Measurements from ENCODE around the gene TMEM145.
"Not testable (repeated sequence)": the region's sequence is repeated elsewhere in the genome, so short reads cannot be mapped to it uniquely, and the experiment has no call there.

The TMEM145 gene

GRCh38 chr19:42332059-42332458 is 18.9 kb downstream of the TMEM145 start:
- no peak for TF ChIP-seq CTCF (IDR thresholded peaks at IDR 0.05; ENCODE audit: borderline replicate concordance, control extremely low read depth, extremely low read depth, insufficient read depth, missing control alignments)
- in situ Hi-C loops (cut with MboI; ENCODE audit: low sequenced_read_pairs, unreplicated experiment): no loop called here
- no peak for DNase-seq (ENCODE audit: low spot score)

- in situ Hi-C loops (cut with MboI; ENCODE audit: low sequenced_read_pairs, unreplicated experiment): no loop called here
Measured at GRCh38 chr19:42333018-42333417, 19.9 kb downstream of the TMEM145 start.

DNA sequence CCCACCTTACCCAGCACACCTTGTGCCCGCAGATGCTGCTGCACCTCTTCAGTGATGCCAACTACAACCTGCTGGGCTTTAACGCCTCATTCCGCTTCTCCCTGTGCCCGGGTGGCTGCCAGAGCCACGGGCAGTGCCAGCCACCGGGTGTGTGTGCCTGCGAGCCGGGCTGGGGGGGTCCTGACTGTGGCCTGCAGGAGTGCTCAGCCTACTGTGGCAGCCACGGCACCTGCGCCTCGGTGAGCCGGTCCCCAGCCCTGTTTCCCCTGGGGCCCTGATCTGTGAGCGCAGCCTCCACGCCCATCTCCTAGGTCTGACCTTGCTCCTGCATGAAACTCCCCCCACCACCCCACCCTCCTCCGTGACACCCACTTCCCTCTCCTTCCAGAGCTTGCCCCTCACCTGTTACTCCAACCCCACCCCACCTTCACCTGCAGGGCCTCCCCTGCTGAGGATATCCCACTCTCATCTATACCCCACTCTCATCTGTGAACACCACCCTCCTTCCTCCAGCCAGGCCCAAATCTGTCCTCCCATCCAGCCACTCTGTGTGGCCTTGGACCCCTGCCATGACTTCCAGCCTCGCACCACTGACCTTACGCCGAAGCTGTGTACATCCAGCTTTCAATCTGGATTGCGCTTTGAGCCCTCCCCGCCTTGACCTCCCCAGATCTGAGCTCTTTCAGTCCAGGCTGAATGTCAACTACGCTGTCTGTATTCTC is 21.0 kb downstream of the TMEM145 start:
- DNase-seq (ENCODE audit: low spot score): no peak
- TF ChIP-seq CTCF (IDR thresholded peaks at IDR 0.05; ENCODE audit: borderline replicate concordance, control extremely low read depth, extremely low read depth, insufficient read depth, missing control alignments): no peak
- in situ Hi-C loops (cut with MboI; ENCODE audit: low sequenced_read_pairs, unreplicated experiment): no loop called here

More at GRCh38 chr19:42333018-42333417, 19.9 kb downstream of the TMEM145 start:
- no peak for TF ChIP-seq CTCF (IDR thresholded peaks at IDR 0.05; ENCODE audit: borderline replicate concordance, control extremely low read depth, extremely low read depth, insufficient read depth, missing control alignments)
- DNase-seq (ENCODE audit: low spot score): no peak

GRCh38 chr19:42334697-42335373 is 21.7 kb downstream of the TMEM145 start:
- in situ Hi-C loops (cut with MboI; ENCODE audit: low sequenced_read_pairs, unreplicated experiment): no loop called here
- no peak for DNase-seq (ENCODE audit: low spot score)
- no peak for TF ChIP-seq CTCF (IDR thresholded peaks at IDR 0.05; ENCODE audit: borderline replicate concordance, control extremely low read depth, extremely low read depth, insufficient read depth, missing control alignments)

DNA sequence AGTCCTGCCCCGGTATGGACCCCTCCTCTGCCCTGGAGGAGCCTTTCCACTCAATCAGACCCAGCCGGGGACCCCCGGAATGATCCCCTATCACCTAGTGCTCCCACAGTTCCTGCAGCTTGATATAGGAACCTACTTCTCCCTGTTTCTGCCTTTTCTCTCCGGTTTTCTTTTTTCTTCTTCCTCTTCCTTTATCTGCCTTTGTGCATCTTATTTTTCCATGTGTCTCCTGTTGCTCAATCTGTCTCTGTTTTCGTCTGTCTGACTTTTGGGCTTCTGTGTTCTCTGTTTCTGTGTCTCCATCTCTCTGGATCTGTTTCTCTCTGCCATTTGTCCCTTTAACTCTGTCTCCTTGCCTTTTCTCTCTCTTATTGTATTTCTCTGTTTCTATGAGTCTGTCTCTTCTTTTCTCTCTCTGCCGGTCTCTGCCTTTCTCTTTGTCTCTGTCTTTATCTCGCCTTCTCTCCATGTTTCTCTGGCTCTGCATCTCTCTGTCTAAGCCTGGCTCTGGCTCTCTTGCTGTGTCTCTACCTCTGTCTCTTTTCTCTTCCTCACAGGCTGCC is 22.3 kb downstream of the TMEM145 start:
- in situ Hi-C loops (cut with MboI; ENCODE audit: low sequenced_read_pairs, unreplicated experiment): no loop called here
- TF ChIP-seq CTCF (IDR thresholded peaks at IDR 0.05; ENCODE audit: borderline replicate concordance, control extremely low read depth, extremely low read depth, insufficient read depth, missing control alignments): no peak
- DNase-seq (ENCODE audit: low spot score): no peak

DNA sequence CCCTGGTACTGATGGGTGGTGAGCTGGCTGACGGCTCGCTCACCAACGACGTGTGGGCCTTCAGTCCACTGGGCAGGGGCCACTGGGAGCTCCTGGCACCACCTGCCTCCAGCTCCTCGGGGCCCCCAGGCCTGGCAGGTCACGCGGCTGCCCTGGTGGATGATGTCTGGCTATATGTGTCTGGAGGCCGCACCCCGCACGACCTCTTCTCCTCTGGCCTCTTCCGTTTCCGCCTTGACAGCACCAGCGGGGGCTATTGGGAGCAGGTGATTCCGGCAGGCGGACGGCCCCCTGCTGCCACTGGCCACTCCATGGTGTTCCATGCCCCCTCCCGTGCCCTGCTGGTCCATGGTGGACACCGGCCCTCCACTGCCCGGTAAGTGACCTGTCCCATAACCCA is 22.9 kb downstream of the TMEM145 start:
- TF ChIP-seq CTCF (IDR thresholded peaks at IDR 0.05; ENCODE audit: borderline replicate concordance, control extremely low read depth, extremely low read depth, insufficient read depth, missing control alignments): no peak
- in situ Hi-C loops (cut with MboI; ENCODE audit: low sequenced_read_pairs, unreplicated experiment): no loop called here

GRCh38 chr19:42339126-42339860 is 26.2 kb downstream of the TMEM145 start:
- DNase-seq (ENCODE audit: low spot score); in situ Hi-C loops (cut with MboI; ENCODE audit: low sequenced_read_pairs, unreplicated experiment): not testable (repeated sequence)

More for the DNA sequence above, 22.9 kb downstream of the TMEM145 start:
- DNase-seq (ENCODE audit: low spot score): no peak

- DNase-seq (ENCODE audit: low spot score); in situ Hi-C loops (cut with MboI; ENCODE audit: low sequenced_read_pairs, unreplicated experiment): not testable (repeated sequence)
Measured at GRCh38 chr19:42339922-42340321, 26.8 kb downstream of the TMEM145 start.
